Inflammatory macrophage (primary cell): ENCODE results near the gene ADI1.

ENCODE experiments used
- DNase-seq, 2 donors: peaks; one replicate each; pipeline ENCODE4 v3.0.0-alpha.2; 2020 to 2022
- total RNA-seq, 18 experiments: gene quantifications; one replicate each; lab custom pipeline; 2026; ENCODE audit warnings: mixed read lengths in 6 of 18, inconsistent platforms in 2 of 18; lab: John Stamatoyannopoulos, UW

ADI1 gene
- total RNA-seq, result 47.7 to 94.4 (median 71.1) reads per million in 18 experiments

DNA sequence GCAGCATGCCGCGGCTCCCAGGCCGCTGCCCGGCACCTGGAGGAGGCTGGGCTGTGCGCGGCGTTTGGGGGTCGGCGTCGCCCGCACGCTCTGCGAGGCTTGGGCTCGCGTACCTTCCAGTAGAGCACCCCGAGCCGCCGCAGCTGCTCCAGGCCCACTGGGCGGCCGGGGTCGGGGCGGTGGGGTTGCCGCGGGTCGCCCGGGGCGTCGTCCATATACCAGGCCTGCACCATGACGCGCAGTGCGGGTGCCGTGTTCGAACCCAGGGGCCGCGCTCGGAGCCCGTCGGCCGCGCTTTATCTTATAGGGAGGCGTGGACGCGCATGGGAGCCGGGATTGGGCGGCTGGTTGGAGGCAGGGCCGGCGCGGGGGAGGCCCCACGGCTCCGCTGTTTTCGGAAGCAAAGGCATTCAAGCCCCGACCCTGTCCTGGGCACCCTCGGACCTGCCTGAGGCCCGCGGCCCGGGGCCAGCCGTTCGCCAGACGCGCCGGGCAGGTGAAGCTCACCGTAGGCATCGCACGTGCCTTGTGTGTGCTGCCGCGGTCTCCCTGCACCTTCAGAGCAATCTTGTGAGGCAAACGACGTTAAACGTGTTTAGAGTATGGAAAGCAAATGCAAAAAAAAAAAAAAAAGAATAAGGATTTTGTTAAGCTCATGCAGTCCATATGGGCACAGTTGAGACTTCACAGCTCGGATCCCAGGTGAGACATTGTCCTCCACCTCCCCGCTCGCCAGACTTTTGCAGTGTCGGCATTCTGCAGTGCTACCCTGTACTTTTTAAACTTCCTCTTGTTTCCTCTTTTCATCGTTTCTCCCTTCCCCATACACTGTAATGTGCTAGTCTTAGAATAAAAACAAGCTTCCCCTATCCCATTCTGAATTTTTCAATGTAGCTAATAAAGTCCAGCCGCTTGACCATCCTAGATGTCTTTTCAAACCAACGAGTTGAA is at the start of gene ADI1:
ADI1 (minus strand) TSS at position 277 of the 951 bp plus-strand sequence; CDS start at position 233, 44 bp downstream.
- peak; percentile 82 to 93 for DNase-seq

DNA sequence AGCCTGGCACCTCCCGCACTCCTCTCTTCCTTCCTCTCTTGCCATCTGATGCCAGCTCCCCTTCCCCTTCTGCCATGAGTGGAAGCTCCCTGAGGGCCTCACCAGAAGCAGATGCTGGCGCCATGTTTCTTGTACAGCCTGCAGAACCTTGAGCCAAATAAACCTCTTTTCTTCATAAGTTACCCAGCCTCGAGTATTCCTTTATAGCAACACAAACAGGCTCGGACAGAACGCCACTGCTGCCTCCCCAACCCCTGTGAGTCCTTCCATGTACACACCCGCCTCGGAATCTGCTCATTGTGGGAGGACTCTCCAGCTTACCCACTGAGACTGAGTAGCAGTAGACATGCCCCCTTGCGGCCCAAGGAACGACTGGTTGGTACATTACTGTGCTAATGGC is 47.5 kb upstream of the ADI1 start:
- no peak for DNase-seq

- no peak for DNase-seq
These were observed 45.8 kb upstream of the ADI1 start for GRCh38 chr2:3565117-3565516.

- DNase-seq, result no peak
These were observed 44.2 kb upstream of the ADI1 start for GRCh38 chr2:3563521-3563976.

DNA sequence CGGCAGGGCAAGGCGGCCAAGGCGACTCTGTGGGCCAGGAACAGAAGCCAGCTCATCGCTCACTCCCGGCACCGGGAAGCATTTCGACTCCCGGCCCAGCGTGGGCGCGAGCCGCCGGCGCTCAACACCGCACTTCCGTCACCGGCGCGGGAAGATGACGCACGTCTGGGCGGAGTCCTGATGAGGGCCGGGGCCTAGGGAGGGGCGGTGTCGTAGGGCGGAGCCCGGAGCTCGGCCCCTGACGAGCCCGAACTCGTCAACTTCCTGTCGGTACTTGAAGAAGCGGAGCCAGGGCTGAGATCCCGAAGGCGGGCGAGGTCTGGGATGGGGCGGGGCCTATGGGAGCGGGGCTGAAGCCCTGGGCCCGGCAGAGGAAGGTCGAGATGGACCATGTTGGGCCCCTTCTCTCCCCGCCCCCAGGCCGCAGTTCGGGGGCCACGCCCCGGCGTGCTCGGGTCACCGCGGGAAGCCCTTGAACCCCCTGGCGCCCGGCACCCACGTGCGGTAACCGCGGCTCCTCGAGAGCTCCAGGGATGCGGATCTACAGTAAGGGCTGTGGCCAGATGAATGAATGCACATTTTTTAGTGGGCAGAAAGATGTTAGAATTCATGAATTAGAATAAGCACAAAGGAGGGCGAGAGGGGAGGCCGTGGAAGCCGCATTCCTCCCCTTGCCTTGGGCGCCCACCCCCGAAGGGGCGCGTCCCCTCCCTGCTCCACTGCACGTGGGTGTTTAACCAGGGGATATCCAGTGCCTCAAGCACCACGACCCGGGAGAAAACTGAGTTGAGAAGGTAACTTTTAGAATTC is 39.1 kb upstream of the ADI1 start, which contains the start of gene RNASEH1:
RNASEH1 (minus strand) TSS at position 129 of the 810 bp plus-strand sequence; CDS start at position 56, 73 bp downstream.
- DNase-seq, result peak; percentile 100

DNA sequence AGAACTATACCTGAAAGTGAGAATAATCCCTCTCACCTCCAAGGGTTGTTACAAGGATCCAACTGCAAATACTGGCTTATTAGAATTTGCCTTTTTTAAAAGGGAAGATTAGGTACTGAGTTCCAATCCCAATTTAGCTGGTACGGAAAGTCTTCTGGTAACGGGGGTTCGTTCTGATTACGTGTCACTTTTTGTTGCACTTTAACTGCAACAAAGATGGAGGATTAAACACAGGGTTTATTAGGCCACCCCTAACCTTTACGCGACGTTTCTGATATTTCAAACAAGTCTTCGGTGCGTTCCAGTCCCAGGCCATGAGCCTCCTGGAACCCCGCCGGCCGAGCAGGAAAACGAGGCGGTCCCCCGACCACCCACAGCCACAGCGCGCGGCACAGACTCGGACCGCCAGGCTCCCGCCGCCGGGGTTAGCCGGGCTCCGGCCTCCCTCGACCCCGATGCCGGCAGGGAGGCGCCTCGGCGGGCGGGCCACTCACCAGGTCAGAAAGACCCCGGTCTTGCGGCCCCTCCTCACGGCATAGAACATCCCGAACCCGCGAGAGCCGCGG is 38.4 kb upstream of the ADI1 start:
- no peak for DNase-seq

- no peak for DNase-seq
These were observed 34.6 kb upstream of the ADI1 start for GRCh38 chr2:3553946-3554345.

- no peak for DNase-seq
These were observed 28.6 kb upstream of the ADI1 start for GRCh38 chr2:3547915-3548314.

DNA sequence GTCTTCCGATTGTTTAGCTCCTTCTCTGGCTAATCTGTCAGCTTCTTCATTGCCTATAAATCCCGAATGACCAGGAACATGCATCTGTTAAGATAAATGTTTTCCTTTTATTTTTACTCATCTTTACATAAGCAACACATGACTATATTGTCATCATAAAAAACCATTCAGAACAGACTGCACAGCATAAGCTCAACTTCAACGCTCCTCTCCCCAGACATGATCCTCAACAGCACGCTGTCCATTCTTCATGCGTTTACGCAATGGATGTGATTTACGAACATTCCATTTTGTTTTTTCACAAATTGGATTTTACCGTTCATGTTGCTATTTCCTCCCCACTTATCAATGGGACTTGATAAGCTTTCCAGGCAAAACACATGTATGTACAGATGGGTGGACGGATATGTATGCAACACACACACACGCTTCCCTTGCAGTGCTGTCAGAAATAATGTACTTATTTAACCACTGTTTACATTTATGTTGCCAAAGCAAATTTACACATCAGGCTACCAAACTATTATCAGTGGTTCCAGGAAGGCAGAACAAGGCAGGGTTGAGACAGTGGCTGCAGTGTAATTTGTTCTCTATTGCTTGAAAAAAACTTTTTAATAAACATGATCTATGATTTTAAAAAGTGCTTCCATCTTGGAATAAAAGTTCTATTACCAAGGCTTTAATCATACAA is 26.6 kb upstream of the ADI1 start:
- no peak for DNase-seq

- DNase-seq, result no peak
These were observed 23.8 kb upstream of the ADI1 start for GRCh38 chr2:3543023-3543683.

GRCh38 chr2:3542107-3542506 is 22.8 kb upstream of the ADI1 start:
- DNase-seq, result no peak

GRCh38 chr2:3539836-3540235 is 20.5 kb upstream of the ADI1 start:
- no peak for DNase-seq

DNA sequence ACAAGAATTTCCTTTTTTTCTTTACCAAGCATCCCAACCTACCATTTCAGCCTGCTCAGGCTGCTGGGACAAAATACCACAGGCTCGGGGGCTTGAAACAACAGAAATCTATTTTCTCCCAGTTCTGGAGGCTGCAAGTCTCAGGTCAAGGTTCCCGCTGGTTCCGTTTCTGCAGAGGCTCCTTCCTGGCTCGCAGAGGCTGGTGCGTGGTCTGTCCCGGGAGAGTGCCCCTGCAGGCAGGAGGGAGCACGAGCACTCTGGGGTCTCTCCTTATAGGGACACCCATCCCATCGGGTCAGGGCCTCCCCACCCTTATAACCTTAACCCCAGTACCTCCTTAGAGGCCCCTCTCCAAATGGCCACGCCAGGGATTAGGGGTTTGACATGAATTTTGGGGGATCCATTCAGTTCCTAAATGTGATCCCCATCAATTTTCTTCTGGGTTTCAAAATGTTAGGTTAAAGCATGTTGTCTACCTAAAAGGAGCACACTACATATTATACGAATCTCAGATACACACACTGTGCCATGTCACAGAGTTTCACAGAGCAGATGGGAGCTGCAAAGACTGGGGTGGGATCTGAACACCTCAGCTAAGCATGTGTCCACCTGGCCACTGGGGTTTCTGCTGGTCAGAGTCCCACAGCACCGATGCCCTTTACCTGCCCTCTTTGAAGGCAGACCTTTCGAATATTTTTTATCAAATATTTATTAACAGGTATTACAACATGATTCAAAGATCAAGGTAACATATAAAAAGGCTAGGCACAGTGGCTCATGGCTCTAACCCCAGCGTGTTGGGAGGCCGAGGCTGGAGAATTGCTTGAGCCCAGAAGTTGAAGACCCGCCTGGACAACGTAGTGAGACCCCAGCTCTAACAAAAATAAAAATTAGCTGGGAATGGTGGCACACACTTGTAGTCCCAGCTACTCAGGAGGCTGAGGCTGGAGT is 17.6 kb upstream of the ADI1 start:
- peak; percentile 37 to 63 for DNase-seq

DNA sequence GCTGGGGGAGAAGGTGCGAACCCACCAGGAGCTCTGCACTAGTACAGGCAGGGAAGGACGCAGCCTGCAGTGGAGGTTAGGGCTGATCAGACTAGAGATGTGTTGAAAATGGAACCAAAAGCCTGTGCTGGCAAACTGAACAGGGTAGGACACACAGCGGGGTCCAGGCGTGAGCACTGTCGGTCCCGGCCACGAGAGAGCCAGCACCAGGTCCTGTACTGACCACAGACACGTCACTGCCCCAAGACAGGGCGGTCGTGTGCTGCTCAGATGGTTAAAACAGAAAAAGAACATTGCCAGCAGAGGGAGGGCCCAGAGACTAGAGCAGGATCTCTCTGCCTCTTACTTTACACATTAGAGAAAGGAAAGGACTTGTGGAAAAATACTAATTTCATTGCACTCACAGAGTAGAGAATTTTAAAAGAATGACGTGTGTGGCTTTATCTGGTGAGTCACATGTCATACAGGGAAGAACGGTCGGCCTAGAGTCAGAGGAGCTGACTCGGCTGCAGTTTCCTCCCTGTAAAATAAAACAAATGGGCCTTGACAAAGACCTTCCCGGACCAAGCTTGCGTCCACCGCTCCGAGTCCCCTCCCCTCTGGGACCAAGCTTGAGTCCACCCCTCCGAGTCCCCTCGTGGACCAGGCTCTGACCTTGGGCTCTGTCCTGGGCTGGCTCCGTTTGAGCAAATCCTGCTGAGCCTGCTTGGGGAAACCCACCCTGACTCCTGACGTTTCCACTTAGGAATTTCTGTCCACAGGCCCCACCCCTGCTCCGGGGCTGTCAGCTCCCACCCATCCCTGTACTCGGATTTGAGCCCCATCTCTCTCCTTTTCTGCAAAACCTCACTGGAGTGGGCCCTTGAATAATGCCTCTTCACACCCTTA is 16.7 kb upstream of the ADI1 start:
- DNase-seq, result peak; percentile 28 to 52

GRCh38 chr2:3535467-3535793 is 16.1 kb upstream of the ADI1 start:
- no peak for DNase-seq

- no peak for DNase-seq
These were observed 15.0 kb upstream of the ADI1 start for GRCh38 chr2:3534251-3534814.

GRCh38 chr2:3533836-3534235 is 14.5 kb upstream of the ADI1 start:
- no peak for DNase-seq

DNA sequence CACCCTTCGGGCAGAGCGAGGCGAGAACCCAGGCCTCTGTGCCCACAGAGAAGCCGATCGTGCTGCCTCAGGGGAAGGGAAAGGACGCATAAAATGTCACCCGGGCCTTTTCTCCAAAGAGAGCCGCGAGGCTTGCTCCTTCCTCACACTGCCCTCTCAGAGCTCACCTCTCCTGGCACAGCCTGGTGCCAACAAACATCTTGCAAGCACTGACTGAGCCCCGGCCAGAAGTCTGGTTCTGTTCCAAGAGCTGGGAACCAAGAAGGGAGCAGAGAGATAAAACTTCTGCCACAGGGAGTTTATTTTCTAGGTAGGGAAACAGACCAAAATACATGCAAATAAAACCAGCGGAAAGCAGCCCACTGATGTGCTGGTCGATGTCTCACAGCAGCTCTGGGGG is 13.6 kb upstream of the ADI1 start:
- no peak for DNase-seq
